ENCODE data around the gene PPP1R37.
"Not testable (repeated sequence)": the region's sequence is repeated elsewhere in the genome, so short reads cannot be mapped to it uniquely, and the experiment has no call there.

Gene PPP1R37

DNA sequence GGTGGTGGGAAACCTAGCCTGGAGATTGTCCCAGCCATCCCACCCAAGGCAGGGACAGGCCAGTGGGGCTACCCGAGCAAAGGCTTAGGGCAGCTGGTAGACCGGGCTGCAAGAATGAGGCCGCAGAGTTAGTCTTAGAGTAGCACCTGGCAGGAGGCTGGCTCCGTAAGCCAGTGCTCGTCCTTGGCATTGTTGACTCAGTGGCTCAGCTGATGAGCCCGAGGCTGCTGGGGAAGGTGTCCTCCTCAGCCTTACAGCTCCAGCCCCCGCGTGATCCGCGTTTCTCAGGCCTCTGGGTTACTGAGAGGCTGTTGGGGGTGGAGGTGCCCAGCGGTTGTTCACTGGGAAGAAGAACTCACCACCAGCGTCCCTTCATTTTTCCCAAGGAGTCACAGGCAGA lies 24.7 kb downstream of the PPP1R37 start:
- DNase-seq, result no peak

DNA sequence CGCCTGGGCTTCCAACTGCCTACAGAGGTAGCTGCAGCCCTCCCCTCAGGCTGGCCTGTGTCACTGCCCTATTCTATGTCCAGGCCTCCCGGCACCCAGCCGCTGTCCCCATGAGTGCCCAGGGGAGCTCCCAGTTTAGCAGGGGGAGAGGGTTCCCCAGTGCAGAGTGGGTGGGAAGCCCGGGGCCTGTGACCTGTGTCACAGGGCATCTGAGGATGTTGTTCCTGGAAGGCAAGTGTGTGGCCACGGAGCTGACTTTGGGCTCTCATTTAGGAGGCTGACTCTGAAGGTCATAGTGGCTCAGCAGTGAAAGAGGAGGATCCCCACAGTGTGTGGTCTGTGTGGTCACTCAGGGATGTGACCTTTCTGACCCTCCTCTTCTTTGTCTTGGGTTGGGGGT lies 25.1 kb downstream of the PPP1R37 start:
- DNase-seq, result no peak

DNA sequence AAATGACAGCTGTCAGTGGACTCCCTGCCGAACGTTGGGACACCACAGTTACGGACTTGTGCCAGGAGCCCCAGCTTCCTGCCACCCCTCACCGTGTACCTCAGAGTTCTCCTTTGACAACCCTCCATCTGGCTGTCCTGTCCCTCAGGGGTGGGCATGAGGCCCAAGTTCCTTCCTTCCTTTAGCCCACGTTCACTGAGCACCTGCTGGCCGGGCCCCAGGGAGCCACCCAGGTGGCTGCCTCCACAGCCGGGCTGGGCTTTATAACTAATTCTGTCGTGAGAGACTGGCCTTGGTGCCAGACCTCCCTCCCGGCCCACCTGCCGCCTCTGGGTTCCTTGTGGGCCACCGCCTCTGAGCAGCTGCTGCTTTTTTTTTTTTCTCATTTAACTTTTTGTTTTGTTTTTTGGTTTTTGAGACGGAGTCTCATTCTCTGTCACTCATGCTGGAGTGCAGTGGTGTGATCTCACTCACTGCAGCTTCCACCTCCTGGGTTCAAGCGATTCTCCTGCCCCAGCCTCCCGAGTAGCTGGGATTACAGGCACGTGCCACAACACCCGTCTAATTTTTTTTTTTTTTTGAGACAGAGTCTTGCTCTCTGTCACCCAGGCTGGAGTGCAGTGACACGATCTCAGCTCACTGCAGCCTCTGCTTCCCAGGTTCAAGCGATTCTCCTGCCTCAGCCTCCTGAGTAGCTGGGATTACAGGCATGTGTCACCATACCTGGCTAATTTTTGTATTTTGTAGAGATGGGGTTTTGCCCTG lies 25.8 kb downstream of the PPP1R37 start:
- DNase-seq, result not testable (repeated sequence)

DNA sequence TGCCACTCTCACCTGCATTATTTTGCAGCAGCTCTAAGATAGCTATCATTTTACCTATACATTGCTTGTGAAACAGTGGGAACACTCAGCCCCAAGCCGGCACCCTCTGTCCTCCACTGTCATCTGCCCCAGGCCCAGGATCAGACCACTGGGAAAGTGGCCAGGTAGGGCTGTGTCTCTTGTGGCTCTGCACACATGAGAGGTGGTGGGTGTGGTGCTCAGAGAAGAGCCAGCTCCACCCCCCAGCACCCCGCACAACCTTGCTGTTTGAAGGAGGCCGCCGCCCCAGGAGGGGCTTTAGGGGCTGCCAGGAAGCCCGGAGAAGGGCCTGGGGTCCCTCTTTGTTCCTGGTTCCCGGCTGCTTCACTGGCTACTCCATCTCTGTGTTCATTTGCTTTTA lies 26.6 kb downstream of the PPP1R37 start:
- DNase-seq, result no peak

DNA sequence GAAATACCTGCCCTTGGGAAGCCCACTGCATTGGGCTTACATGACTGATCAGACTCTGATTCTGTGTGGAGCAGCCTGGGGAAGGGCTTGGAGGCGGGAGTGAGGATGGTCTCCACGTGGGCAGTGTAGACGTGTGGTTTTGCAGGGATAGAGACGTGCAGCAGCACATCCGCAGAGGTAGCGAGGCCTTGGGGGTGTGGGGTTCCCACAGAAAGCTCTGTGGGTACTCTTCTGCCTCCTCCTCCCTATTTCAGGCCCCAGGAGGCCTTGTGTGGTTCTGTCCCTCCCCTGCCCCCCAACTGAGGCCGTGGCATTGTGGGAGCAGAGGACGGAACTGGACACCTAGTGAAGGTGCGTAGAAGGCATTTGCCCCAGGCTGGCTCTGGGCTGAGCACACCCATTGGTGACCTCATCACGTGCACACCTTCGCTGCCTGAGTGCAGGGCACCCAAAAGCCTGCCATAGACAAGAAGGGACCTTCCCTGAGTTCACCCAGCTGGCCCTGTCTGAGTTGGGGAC lies 28.9 kb downstream of the PPP1R37 start:
- no peak for DNase-seq

DNA sequence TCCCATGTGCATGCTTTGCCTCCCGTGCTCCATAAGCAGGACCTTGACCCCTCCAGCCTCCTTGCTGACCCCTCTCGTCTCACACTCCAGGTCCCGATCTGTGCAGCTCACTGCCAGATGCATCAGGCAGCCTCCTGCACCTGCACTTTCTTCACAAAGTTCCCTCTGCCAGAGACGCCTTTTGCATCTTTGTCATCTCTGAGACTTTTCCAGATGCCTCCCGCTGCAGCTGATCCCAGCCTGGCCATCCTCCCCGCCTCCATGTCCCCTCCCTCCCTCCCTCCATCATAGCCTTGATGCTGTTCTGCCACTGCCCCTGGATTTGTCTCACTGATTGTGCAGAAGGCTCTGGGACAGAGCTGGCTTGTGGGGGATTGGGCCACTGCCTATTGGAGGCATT lies 29.9 kb downstream of the PPP1R37 start:
- no peak for DNase-seq

DNA sequence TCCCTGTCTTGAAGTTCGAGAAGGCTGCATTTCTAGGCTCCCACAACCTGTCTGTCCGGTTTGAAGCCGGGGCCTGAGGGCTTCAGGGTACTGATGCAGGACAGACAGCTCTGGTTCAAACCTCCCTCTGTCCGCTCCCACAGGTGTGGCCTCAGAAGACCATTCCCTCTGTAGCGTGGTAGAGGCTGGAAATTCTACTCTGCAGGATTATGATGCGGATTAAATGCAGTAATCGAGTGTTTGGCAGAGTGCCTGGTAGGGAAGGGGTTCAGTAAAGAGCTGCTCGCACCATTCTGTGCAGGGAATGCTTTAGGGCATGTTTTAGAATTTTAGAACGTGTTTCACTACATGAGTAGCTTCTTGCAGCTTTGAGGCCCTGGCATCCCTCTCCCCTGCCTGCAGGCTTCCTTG lies 30.5 kb downstream of the PPP1R37 start:
- DNase-seq, result no peak

DNA sequence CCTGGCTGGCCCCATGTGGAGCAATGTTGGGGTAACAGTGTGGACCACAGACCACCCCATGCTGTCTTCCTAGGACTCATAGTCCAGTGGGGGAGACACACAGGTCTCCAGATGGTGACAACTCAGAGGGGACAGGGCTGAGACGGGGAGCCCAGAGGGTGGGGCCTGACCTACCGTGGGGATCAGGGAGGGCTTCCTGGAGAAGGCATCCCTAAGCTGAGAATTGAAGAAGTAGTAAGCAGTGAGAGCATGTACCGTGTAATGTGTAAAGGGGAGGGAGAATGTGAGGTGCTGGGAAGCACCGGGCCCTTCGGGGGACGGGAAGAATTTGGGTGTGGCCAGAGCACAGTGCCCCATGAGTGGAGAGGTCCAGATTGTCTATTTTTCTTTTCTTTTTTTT lies 31.0 kb downstream of the PPP1R37 start:
- DNase-seq, result no peak

DNA sequence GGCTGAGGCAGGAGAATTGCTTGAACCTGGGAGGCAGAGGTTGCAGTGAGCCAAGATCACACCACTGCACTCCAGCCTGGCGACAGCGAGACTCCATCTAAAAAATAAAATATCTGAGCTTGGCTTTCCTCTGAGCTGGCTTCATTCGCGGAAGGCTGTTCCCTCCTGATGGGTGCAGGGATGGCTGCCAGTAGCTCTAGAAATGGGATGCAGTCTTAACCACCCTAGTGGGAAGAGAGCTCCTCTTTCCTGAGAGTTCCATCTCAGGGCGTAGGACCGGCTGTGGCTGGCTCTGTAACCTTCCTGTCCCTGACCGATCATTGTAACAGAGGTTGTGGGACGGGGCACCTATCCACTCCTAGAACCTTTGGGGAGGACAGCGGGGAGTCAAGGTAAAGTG lies 32.4 kb downstream of the PPP1R37 start:
- no peak for DNase-seq

DNA sequence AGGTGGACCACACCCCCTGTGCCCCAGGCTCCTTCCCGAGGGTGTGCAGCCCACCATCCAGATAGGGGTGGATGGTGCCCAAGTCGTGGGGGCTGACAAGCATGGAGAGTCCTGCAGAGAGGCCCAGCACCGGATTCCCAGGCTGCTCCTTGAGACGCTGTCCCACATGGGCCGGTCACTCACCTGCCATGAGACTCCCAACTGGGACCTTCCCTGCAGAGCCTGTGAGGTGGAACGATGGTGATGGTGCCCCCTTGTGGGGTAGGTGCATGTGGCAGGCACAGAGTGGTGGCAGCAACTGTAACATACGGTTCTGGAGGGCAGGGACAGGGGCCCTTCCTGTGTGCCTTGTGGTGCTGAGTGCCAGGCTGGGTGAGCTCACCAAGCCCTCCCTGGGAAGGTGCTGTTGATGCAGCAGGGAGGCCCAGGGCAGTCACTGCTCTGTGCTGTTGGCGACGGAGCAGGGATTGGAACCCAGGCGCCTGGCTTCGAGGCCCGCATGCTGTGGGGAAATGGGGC lies 33.1 kb downstream of the PPP1R37 start:
- DNase-seq, result no peak

DNA sequence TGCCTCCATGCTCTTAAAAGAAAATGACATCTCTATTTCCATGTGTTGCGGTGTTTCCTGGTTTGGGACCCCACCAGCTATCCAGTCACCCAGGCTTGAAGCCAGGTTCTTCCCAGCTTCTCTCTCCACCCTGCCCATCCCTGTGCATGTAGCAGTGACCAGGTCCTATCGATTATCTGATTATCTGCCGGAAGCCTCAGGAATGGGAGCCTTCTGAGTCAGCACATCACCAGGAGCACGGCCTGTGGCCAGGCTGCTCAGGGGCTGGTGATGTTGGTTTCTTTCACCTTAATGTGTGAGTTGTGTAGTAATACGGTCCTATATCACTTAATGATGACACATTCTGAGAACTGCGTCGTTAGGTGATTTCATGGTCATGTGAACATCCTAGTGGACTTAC lies 33.7 kb downstream of the PPP1R37 start:
- no peak for DNase-seq

DNA sequence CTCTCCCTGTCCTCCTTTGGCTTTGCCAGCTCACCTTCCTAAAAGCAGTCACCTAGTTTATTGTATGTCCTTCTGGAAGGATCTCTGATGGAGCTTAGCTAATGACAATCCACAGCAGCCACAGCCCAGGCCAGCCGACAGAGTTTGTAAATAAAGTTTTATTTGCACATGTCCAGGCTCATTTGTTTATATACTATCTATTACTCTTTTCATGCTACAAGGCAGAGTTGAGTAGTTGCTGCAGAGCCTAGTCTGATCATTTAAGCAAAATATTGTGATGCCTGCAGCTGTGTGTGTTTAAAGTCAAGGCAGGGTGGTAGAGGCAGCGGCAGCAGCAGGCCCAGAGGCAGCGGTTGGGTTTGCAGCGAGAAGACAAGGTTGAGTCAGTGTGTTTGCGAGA lies 35.2 kb downstream of the PPP1R37 start:
- no peak for DNase-seq

DNA sequence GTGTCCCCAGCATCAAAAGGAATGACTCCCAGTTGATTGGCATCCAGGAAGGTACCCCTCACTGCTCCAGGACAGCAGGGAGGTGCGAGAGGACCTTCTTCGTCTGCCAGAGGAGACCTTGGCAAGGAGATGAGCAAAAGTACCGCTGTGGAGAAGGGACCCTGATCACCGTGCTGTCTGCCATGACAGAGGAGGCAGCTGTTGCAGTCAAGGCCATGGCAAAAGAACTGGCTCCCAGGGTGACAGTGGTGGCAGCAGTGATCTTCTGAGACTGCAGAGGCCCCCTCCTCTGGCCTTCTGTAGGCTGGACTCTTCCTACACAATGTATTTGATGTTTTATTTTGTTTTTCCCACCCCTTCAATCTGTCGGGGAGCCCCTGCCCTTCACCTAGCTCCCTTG lies 35.8 kb downstream of the PPP1R37 start:
- DNase-seq, result no peak

DNA sequence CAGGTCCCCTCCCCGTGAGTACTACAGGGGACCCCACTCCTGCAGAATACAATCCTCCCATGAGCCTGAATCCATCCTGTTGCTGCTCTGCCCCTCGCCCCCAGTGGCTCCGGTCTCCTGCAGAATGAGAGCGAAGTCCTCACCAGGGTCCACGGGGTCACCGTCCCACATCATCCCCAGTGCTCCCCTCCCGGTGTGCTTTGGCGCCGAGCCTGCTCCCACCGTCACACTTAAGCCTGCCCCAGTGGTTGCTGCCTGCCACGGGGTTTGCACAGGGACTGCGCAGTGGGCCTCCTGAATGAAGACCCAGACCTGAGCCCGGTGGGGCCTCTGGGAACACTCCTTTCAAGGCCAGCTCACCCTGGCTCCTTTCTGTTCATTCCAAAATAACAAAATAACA lies 37.3 kb downstream of the PPP1R37 start:
- DNase-seq, result no peak

DNA sequence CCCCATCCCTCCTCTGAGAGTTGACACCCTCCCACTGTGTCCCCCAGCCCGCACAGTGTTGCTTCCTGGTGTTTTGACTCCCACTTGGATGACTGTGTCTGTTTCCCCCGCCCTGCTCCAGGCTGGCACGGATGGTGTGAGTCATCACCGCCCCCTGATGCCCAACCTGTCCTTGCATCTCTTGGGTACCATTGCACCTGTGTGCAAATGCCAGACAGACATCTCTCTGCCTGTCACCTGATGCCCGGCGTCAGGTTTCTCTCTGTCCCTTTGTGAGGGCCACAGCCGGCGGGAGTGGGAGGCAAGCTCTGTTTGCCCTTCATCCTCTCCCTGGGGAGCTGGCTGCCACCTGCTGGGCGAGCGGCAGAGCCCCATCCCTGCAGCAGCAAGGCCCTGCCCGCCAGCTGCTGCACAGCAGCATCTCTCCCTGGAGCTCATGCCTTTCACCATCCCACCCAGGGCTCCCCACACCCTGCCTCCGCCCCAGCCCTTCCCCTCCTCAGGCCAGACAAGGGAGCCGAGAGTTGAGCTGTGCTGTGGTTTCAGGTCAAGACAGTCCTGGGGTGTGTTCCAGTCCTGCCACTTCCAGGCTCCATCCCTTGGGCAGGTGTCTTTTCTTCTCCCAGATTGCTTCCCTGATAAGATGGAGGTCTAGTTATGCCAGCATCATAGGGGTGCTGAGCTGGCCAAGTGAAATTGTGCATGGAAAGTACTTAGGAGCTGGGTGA lies 38.1 kb downstream of the PPP1R37 start:
- DNase-seq, result no peak

DNA sequence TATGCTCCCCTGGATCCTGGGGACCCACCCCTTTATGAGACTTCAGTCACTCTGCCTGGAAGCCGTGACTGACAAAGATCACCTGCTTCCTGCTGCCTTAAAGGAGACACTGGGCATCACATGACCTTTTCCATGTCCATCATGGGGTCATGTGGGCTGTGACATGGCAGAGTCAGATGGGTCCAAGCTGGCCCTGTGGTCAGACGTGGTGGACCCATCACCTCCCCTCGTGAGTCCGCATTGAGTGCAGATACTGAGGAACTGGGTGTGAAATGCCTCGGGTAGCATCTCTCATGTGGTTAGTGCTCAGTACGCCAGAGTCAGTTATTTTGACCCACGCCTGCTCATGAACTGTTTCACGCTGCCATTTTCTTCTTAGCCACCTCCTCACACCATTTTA lies 40.7 kb downstream of the PPP1R37 start:
- no peak for DNase-seq

DNA sequence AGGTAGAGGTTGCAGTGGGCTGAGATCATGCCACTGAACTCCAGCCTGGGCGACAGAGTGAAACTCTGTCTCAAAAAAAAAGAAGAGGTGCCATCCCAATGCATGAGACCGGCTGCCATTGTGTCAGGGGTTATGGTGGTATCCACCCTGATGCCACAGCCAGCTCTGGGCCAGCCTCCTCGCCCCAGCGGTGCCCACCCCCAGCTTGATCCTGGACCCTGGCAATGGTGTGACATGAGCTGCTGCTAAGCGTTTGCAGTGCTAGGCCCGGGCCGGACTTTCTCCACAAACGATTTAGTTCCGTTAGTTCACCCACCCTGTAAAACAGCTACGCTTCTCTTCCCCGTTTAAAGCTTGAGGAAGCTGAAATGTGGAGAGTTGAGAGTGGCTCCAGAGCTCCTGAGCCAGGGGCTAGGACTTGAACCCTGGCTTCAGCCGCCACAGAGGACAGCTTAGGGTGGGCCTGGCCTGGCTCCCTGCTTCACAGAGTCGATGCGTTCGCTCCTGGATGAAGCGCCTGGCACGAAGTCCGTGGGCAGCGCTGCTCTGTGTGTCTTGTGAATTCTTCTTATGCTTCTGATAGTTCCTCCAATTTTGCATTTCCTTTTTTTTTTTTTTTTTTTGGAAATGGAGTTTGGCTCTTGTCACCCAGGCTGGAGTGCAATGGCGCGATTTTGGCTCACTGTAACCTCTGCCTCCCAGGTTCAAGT lies 42.4 kb downstream of the PPP1R37 start:
- DNase-seq, result no peak

DNA sequence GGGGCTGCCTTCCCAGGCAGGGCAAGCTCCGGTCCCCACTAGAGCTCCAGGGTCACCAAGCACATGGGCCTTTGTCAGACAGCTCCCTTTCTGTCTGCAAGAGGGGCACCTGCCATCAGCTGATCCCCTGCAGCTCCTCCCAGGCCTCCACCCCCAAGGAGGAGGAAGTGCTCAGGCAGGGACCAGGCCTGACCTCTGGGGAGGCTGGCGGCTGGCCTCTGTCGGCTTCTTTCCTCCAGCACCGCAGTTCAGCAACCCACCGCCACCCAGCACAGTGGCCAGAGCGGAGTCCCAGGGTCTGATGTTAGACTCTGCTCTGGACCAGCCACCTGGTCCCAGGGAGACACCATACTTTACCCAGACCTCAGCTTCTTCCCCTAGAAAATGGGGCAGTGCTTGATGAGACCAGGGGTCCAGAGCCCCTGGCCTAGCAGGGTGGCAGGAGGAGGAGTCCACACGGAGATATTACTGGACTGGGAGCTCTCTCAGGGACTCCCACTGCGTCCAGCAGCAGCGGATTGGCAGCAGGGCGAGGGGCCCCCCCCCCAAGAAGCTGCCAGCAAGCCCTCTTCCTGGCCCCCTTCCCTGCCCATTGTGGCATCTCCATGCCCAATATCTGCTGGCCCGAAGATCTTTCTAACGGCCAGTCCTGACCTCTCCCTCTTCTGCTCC lies 43.7 kb downstream of the PPP1R37 start:
- DNase-seq, result no peak

DNA sequence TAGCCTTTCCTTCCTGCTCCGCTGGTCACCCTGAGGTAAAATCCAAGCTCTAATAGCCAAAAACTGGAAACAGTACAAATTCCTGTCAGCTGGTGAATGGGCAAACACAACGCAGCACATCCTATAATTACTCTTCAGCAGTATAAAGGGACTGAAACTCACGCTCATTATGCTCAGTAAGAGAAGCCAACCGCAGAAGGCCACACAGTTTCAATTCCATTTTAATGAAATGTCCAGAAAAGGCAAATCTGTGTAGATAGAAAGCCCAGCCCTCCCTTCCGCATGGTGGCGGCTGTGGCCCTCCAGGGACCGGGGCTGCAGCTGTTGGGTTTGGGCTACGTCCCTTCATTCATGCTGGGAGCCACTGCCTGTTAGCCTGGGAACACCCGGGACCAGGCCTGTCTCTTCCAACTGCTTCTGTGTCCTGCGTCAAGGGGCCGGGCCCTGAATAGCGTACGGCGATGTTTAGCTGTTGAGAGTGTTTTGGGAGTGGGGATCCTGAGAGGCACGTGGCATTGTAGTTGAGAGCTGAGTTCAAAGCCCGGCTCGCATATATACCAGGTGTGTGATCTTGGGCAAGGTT lies 44.3 kb downstream of the PPP1R37 start:
- no peak for DNase-seq

DNA sequence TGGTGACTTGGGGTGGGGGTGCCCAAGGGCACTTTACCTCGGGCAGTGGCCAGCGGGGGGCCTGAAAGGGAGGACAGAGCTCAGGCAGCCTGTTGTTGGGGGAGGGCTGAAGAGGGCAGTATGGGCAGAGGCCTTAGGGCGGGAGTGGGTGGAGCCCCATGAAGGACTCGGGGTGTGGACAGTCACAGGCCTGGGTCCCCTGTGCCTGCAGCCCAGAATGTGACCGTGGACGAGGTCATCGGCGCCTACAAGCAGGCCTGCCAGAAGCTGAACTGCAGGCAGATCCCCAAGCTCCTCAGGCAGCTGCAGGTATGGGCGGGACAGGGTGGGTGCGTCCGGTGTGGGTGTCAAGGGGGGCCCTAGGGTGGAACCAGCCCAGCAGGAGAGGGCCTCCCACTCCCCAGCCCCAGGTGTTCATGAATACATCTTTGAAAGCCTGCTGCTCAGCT lies 45.3 kb downstream of the PPP1R37 start:
- DNase-seq, result no peak

DNA sequence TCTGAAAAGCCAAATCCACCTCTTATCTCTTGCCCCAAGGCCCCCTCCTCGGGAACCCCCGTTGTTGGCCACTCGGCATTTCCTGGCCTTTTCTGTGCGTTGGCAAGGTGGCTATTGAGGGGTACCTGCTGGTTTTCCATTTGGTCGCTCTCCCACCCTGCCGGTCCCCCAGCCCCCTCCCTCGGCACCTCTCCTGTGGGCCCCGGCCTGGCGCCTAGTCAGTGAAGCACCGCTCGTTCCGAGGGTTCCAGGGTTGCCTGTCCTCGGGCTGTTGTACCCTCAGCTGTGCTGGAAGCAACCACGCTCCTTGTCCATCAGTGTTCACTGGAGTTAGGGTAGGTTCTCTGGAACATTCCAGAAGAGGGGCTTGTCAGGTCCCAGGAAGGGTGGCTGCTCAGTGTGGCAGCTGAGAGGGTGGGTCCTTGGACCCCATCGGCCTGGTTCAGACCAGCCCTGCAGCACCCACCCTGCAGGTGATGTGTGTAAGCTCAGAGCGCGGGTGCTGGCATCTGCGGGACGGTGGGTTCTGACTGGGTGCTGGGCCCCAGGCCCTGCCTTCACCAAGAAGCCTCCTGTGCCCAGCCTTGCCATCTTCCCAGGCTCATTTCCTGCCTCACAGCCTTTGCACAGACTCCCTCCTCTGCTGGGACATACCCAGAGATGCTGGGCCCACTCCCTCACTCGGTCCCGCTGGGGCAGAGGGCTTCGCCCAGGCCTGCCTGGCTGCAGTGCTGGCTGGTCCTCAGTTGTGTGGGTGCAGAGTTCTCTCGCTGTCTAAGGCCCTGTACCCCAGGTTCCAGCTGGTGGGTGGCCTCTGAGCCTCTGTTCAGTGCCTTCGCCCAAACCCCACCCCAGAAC lies 46.5 kb downstream of the PPP1R37 start:
- DNase-seq, result no peak

DNA sequence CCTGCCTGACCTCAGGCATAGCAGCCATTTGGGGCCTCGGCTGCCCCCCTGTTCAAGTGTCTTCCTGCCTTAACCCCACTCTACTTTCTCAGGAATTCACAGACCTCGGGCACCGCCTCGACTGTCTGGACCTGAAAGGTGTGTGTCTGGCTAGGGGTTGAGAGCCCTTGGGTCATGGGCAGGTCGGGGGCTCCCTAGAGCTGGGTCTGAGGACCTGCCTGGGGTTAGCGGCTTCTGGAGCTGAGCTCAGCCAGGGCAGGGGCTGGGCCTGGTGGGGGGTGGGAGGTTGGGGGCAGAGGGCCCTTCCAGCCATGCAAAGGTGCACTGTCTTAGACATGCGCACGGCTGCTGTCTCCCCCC lies 47.1 kb downstream of the PPP1R37 start:
- DNase-seq, result no peak

Data from DMS 273 treated with DMSO at 0.1 percent for 48 hours (cell line).